GM12892 (cell line): ENCODE measurements around the gene ALG3.

Experiments used
- POLR2A ChIP-seq: IDR thresholded peaks from 2 replicates; pipeline ENCODE4 v1.6.1; 2011; ENCODE audit warnings: low read depth, low read length, control low read depth
- POLR2AphosphoS5 ChIP-seq: IDR thresholded peaks from 2 replicates; pipeline ENCODE4 v1.6.1; 2011; ENCODE audit warnings: low read depth, low read length, control low read depth
- TAF1 ChIP-seq: IDR thresholded peaks from 2 replicates; pipeline ENCODE4 v1.6.1; 2011; ENCODE audit warnings: low read depth, mild to moderate bottlenecking, control low read depth, low read length, borderline replicate concordance

DNA sequence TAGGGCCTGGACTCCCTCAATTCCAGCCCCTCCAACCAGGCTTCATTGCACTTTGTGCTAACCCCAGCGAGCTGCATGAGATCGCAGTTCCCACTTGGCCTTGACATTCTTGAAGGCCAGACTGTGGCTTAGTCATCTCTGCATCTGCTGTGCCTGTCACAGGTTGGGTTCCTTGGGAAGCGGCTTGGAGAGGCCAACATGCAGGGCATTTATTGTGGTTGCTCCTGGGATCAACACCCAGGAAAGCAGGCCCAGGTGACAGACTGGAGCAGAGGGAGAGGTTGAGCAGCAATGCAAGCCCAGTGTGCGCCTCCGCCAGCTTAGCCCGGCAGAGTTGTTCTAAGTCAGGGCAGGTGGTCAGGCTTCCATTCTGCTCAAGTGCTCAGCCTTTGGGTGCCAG, 52.2 kb downstream of the ALG3 start:
- TF ChIP-seq POLR2AphosphoS5 = no peak
- no peak for TF ChIP-seq POLR2A
- TF ChIP-seq TAF1 = no peak
